Neural cell (in vitro differentiated cells): Measurements from ENCODE around the gene MRPL12. TPM values are rescaled to one million over a fixed set of nuclear protein-coding genes. Genes with fewer than 3 reads are reported as not detected.

ENCODE experiments used
- H2AFZ ChIP-seq: fragments of 200-600, 300-800 bp; sonication (generic), shearing (Covaris generic); 2 replicates; pipeline ENCODE4 v1.6.0; 2014; ENCODE audit warnings: low read depth, mild to moderate bottlenecking, antibody characterized with exemption, low read length, moderate library complexity
- H3F3A ChIP-seq: fragments of 200-600 bp; shearing (Covaris generic); 2 replicates; pipeline ENCODE4 v1.6.1; 2016; ENCODE audit warnings: mild to moderate bottlenecking, moderate library complexity, mixed read lengths, antibody characterized with exemption, low read length; ENCODE audit not compliant: insufficient read depth, poor library complexity, severe bottlenecking
- H3K27ac ChIP-seq: fragments of 200-600, 300-800 bp; sonication (generic), shearing (Covaris generic); 2 replicates; pipeline ENCODE4 v1.5.1; 2014; ENCODE audit warnings: mild to moderate bottlenecking, low read length, moderate library complexity
- H3K27me3 ChIP-seq: fragments of 300-800, 200-600 bp; sonication (generic), shearing (Covaris generic); 2 replicates; pipeline ENCODE4 v1.6.0; 2014; ENCODE audit warnings: mild to moderate bottlenecking, low read depth, low read length, moderate library complexity; ENCODE audit not compliant: insufficient read depth
- H3K36me3 ChIP-seq: fragments of 300-800, 200-600 bp; sonication (generic), shearing (Covaris generic); 2 replicates; pipeline ENCODE4 v1.5.1; 2014; ENCODE audit warnings: mild to moderate bottlenecking, antibody characterized with exemption, low read length, moderate library complexity; ENCODE audit not compliant: insufficient read depth
- H3K4me2 ChIP-seq: fragments of 300-800, 200-600 bp; sonication (generic), shearing (Covaris generic); 2 replicates; pipeline ENCODE4 v1.6.0; 2014; ENCODE audit warnings: mild to moderate bottlenecking, low read length
- H3K4me3 ChIP-seq: fragments of 300-800, 200-600 bp; sonication (generic), shearing (Covaris generic); 2 replicates; pipeline ENCODE4 v1.5.1; 2014; ENCODE audit warnings: mild to moderate bottlenecking, low read length, moderate library complexity
- H3K79me2 ChIP-seq: fragments of 200-600 bp; shearing (Covaris generic); replicated peaks from 2 replicates; pipeline ENCODE4 v1.6.0; 2014; ENCODE audit warnings: mild to moderate bottlenecking, low read length, moderate library complexity; ENCODE audit not compliant: insufficient read depth
- H3K9ac ChIP-seq: fragments of 300-800, 200-600 bp; sonication (generic), shearing (Covaris generic); 2 replicates; pipeline ENCODE4 v1.6.1; 2016; ENCODE audit warnings: mild to moderate bottlenecking, low read length, mixed read lengths
- H3K9me2 ChIP-seq: fragments of 200-600 bp; shearing (Covaris generic); 2 replicates; pipeline ENCODE4 v1.6.1; 2016; ENCODE audit warnings: mild to moderate bottlenecking, low read length, mixed read lengths; ENCODE audit not compliant: insufficient read depth
- H3K9me3 ChIP-seq: fragments of 200-600, 300-800 bp; sonication (generic), shearing (Covaris generic); 2 replicates; pipeline ENCODE4 v1.6.1; 2016; ENCODE audit warnings: mild to moderate bottlenecking, mixed run types, low read length, moderate library complexity, mixed read lengths
- H4K20me1 ChIP-seq: fragments of 200-600 bp; shearing (Covaris generic); 2 replicates; pipeline ENCODE4 v1.6.1; 2016; ENCODE audit warnings: mild to moderate bottlenecking, mixed run types; ENCODE audit not compliant: insufficient read depth
- EP300 ChIP-seq: fragments of 450-650 bp; conservative IDR thresholded peaks from 2 replicates; pipeline ENCODE4 v1.6.1; 2014; ENCODE audit warnings: antibody characterized with exemption, mild to moderate bottlenecking, moderate library complexity; ENCODE audit not compliant: poor library complexity, severe bottlenecking
- EZH2 ChIP-seq: fragments of 200-600, 300-800 bp; shearing (Covaris generic), sonication (generic); IDR thresholded peaks from 2 replicates; pipeline ENCODE4 v1.6.1; 2014; ENCODE audit warnings: antibody characterized with exemption, low read length, borderline replicate concordance, mild to moderate bottlenecking; ENCODE audit not compliant: insufficient read depth, poor library complexity, severe bottlenecking
- MXI1 ChIP-seq: fragments of 450-650 bp; conservative IDR thresholded peaks from 2 replicates; pipeline ENCODE4 v1.6.1; 2014; ENCODE audit warnings: antibody characterized with exemption, mild to moderate bottlenecking; ENCODE audit not compliant: poor library complexity, severe bottlenecking
- POLR2AphosphoS5 ChIP-seq: IDR thresholded peaks from 2 replicates; pipeline ENCODE4 v1.6.1; 2012
- RAD21 ChIP-seq: fragments of 450-650 bp; conservative IDR thresholded peaks from 2 replicates; pipeline ENCODE4 v1.6.1; 2014; ENCODE audit warnings: antibody characterized with exemption, mild to moderate bottlenecking, moderate library complexity
- SMC3 ChIP-seq: fragments of 450-650 bp; conservative IDR thresholded peaks from 2 replicates; pipeline ENCODE4 v1.6.1; 2014; ENCODE audit warnings: antibody characterized with exemption, mild to moderate bottlenecking, moderate library complexity; ENCODE audit not compliant: poor library complexity
- TAF1 ChIP-seq: IDR thresholded peaks from 2 replicates; pipeline ENCODE4 v1.6.1; 2012; ENCODE audit warnings: low read depth
- polyA plus RNA-seq: library from polyadenylated mRNA; depleted of rRNA; stranded (reverse); fragments of >200 nt; gene quantifications from 2 replicates; pipeline ENCODE4 v1.2.3, GENCODE V29; 2014
- TF ChIP-seq, protein P1 (sequence below): fragments of 450-650 bp; IDR thresholded peaks from 2 replicates; pipeline ENCODE4 v1.5.1; 2014; ENCODE audit warnings: antibody characterized with exemption, mild to moderate bottlenecking, moderate library complexity; ENCODE audit not compliant: poor library complexity, severe bottlenecking
- TF ChIP-seq, protein P2 (sequence below): IDR thresholded peaks from 2 replicates; pipeline ENCODE4 v1.6.1; 2012; ENCODE audit warnings: borderline replicate concordance

The MRPL12 gene
- polyA plus RNA-seq, 1 donor from 2014 or later: 10.4 TPM

DNA sequence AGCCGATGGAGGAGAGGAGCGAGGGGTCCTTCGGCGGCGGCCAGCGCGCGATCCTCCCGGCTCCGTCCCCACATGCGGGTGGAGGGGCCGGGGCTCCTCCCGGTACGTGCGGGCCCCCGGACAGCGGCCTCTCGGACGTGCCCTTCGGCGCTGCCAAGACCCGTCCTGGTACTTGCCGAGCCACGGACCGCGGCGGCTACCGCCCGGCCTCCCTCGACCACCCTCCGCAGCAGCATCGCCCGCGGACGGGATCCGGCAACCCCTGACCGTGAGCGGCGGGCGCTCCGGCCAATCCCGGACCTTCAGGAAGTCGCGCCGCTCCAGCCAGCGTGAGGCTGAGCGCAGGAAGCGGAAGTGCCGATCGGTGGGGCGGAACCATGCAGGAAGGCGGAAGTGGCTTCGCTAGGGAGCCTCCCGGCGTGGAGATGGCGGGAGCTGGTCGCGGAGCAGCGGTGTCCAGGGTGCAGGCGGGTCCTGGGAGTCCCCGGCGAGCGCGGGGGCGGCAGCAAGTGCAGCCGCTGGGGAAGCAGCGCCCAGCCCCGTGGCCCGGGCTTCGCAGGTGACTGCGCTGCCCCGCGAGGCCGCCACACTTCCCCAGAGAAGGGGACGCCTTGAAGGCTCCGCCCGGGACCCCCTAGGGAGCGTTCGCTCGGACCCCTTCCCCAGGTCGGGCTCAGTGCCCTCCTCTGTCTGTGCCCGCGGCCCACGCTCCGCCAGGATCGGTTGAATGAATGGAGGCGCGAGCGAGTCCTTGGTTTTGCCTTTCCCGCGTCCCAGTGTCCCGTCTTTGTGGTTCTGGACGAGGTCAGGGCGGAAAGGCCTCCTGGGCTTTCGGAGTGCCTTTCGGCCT is 36.6 kb upstream of the MRPL12 start, which contains the start of the genes CCDC137 and OXLD1:
TSS of gene CCDC137 (plus strand) at position 396 of the 850 bp plus-strand sequence. CDS start at position 426, 30 bp downstream.
TSS of gene OXLD1 (minus strand) at position 264 of the 850 bp plus-strand sequence. CDS start at position 236, 28 bp downstream.
- TF ChIP-seq SMC3: peak; percentile 22
- TF ChIP-seq TAF1: peak; percentile 48
- TF ChIP-seq MXI1: peak; percentile 95
- TF ChIP-seq EP300: peak; percentile 20
- TF ChIP-seq RAD21: no peak
- TF ChIP-seq EZH2: no peak
- TF ChIP-seq POLR2AphosphoS5: peak; percentile 89
- TF ChIP-seq, protein P1, sequence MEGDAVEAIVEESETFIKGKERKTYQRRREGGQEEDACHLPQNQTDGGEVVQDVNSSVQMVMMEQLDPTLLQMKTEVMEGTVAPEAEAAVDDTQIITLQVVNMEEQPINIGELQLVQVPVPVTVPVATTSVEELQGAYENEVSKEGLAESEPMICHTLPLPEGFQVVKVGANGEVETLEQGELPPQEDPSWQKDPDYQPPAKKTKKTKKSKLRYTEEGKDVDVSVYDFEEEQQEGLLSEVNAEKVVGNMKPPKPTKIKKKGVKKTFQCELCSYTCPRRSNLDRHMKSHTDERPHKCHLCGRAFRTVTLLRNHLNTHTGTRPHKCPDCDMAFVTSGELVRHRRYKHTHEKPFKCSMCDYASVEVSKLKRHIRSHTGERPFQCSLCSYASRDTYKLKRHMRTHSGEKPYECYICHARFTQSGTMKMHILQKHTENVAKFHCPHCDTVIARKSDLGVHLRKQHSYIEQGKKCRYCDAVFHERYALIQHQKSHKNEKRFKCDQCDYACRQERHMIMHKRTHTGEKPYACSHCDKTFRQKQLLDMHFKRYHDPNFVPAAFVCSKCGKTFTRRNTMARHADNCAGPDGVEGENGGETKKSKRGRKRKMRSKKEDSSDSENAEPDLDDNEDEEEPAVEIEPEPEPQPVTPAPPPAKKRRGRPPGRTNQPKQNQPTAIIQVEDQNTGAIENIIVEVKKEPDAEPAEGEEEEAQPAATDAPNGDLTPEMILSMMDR: peak; percentile 6
- TF ChIP-seq, protein P2, sequence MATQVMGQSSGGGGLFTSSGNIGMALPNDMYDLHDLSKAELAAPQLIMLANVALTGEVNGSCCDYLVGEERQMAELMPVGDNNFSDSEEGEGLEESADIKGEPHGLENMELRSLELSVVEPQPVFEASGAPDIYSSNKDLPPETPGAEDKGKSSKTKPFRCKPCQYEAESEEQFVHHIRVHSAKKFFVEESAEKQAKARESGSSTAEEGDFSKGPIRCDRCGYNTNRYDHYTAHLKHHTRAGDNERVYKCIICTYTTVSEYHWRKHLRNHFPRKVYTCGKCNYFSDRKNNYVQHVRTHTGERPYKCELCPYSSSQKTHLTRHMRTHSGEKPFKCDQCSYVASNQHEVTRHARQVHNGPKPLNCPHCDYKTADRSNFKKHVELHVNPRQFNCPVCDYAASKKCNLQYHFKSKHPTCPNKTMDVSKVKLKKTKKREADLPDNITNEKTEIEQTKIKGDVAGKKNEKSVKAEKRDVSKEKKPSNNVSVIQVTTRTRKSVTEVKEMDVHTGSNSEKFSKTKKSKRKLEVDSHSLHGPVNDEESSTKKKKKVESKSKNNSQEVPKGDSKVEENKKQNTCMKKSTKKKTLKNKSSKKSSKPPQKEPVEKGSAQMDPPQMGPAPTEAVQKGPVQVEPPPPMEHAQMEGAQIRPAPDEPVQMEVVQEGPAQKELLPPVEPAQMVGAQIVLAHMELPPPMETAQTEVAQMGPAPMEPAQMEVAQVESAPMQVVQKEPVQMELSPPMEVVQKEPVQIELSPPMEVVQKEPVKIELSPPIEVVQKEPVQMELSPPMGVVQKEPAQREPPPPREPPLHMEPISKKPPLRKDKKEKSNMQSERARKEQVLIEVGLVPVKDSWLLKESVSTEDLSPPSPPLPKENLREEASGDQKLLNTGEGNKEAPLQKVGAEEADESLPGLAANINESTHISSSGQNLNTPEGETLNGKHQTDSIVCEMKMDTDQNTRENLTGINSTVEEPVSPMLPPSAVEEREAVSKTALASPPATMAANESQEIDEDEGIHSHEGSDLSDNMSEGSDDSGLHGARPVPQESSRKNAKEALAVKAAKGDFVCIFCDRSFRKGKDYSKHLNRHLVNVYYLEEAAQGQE: peak; percentile 52
- Histone ChIP-seq H2AFZ (peak within 1 kb of the TSS; percentile 59), H3K9ac (peak within 1 kb of the TSS; percentile 91), H3K27me3 (no peaks in the 10 kb centered on the region), H3K4me2 (peak within 1 kb of the TSS; percentile 92), H3K79me2 (peaks cover 10% of the 10 kb centered on the region), H3K9me3 (no peaks in the 10 kb centered on the region), H3K4me3 (peak within 1 kb of the TSS; percentile 99), H4K20me1 (no peaks in the 10 kb centered on the region), H3K9me2 (no peaks in the 10 kb centered on the region), H3F3A (no peaks in the 10 kb centered on the region), H3K27ac (peak within 1 kb of the TSS; percentile 82), H3K36me3 (no peaks in the 10 kb centered on the region)

DNA sequence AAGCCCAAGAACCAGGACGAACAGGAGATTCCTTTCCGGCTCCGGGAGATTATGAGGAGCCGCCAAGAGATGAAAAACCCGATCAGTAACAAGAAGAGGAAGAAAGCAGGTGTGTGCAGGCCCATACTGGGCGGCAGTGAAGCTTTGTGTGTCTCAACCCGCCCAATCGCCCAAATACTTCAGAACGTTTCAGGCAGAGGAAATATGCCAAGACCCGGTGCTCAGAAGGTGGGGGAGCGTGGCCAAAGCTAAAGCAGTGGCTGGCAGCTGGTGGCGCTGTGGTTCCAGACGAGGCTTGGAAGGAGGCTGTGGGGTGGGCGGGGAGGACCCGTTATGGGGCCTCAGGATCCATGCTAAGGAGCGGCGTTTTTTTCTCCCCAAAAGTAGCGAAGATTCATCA is 35.4 kb upstream of the MRPL12 start:
- H3K4me3 ChIP-seq: peak overlapping the region; percentile 99
- no peak overlapping the region for H2AFZ ChIP-seq
- H3K79me2 ChIP-seq: peaks cover 10% of the 10 kb centered on the region

More for the DNA sequence above, 35.4 kb upstream of the MRPL12 start:
- Histone ChIP-seq H3K36me3 (no peaks in the 10 kb centered on the region), H3K27me3 (no peaks in the 10 kb centered on the region), H4K20me1 (no peaks in the 10 kb centered on the region), H3F3A (no peaks in the 10 kb centered on the region), H3K9ac (no peak overlapping the region), H3K9me2 (no peaks in the 10 kb centered on the region), H3K4me2 (no peak overlapping the region), H3K9me3 (no peaks in the 10 kb centered on the region), H3K27ac (no peak overlapping the region)
- TF ChIP-seq TAF1 (no peak), EP300 (no peak), MXI1 (no peak), EZH2 (no peak), SMC3 (no peak), RAD21 (no peak), POLR2AphosphoS5 (no peak)
- TF ChIP-seq, protein P1: no peak
- TF ChIP-seq, protein P2: no peak
